IMR-90 (cell line): ENCODE results near the gene COX5B. TPM values are rescaled to one million over a fixed set of nuclear protein-coding genes. Genes with fewer than 3 reads are reported as not detected.
A peak's percentile ranks its signal among the peaks of the same experiment; 100 is the strongest.

Experiments used
- ATAC-seq: fragments of 200-7000 bp; cut with Tn5 transposase; 2 replicates; pipeline ENCODE4 v1.9.1; 2020; ENCODE audit warnings: low read depth, mild to moderate bottlenecking, moderate library complexity
- BruUV-seq: library from RNA; stranded (reverse); fragments of 400-500 nt; replicated peaks from 2 replicates; lab custom pipeline; 2021; lab: Mats Ljungman, UMichigan
- CTCF ChIA-PET: fragments of 300-600 bp; formaldehyde crosslinking; extraction: SDS; loops from one replicate; lab custom pipeline; 2021; ENCODE audit warnings: antibody characterized with exemption; lab: Yijun Ruan, JAX
- POLR2A ChIA-PET: fragments of 300-600 bp; sonication (Branson Sonifier 250); formaldehyde crosslinking; loops from one replicate; lab custom pipeline; 2022; ENCODE audit warnings: antibody characterized with exemption; ENCODE audit not compliant: unreplicated experiment; lab: Charles Lee
- DNase-seq: peaks from one replicate; pipeline ENCODE4 v3.0.0; 2013
- H2AFZ ChIP-seq: replicated peaks from 2 replicates; pipeline ENCODE3; 2013; ENCODE audit warnings: low read length, mild to moderate bottlenecking; ENCODE audit not compliant: poor library complexity
- H2AK5ac ChIP-seq: 2 replicates; pipeline ENCODE4 v1.6.1; 2013; ENCODE audit warnings: low read depth, low read length, inconsistent platforms
- H2AK9ac ChIP-seq: replicated peaks from 2 replicates; pipeline ENCODE3; 2013; ENCODE audit warnings: mild to moderate bottlenecking, low read depth, low read length, moderate library complexity; ENCODE audit not compliant: poor library complexity
- H2BK120ac ChIP-seq: 2 replicates; pipeline ENCODE4 v1.6.1; 2013; ENCODE audit warnings: low read depth, low read length, inconsistent platforms
- H2BK15ac ChIP-seq: 3 replicates; pipeline ENCODE4 v1.6.1; 2013; ENCODE audit warnings: low read depth, low read length, inconsistent platforms
- H2BK20ac ChIP-seq: 2 replicates; pipeline ENCODE4 v1.6.1; 2013; ENCODE audit warnings: low read depth, mild to moderate bottlenecking, inconsistent platforms, low read length, moderate library complexity
- H2BK5ac ChIP-seq: 2 replicates; pipeline ENCODE4 v1.6.1; 2013; ENCODE audit warnings: mild to moderate bottlenecking, low read depth, low read length, inconsistent platforms; ENCODE audit not compliant: poor library complexity, severe bottlenecking
- H3K14ac ChIP-seq: replicated peaks from 2 replicates; pipeline ENCODE4 v1.6.1; 2013; ENCODE audit warnings: low read depth, low read length, inconsistent platforms
- H3K18ac ChIP-seq: 2 replicates; pipeline ENCODE4 v1.6.1; 2013; ENCODE audit warnings: low read depth, low read length, control low read depth
- H3K23ac ChIP-seq: 2 replicates; pipeline ENCODE4 v1.6.1; 2013; ENCODE audit warnings: low read depth, low read length, inconsistent platforms
- H3K27ac ChIP-seq: 2 replicates; pipeline ENCODE4 v1.5.1; 2013; ENCODE audit warnings: mild to moderate bottlenecking, control low read depth, low read length; ENCODE audit not compliant: insufficient read depth
- H3K27me3 ChIP-seq: 2 replicates; pipeline ENCODE4 v1.6.1; 2013; ENCODE audit warnings: low read length; ENCODE audit not compliant: control insufficient read depth, insufficient read depth
- H3K36me3 ChIP-seq: 2 replicates; pipeline ENCODE4 v1.6.1; 2013; ENCODE audit warnings: low read length, mixed read lengths; ENCODE audit not compliant: control insufficient read depth, insufficient read depth
- H3K4ac ChIP-seq: 2 replicates; pipeline ENCODE4 v1.6.1; 2013; ENCODE audit warnings: low read depth, low read length, inconsistent platforms
- H3K4me1 ChIP-seq: 2 replicates; pipeline ENCODE4 v1.6.1; 2013; ENCODE audit warnings: low read length, mixed read lengths; ENCODE audit not compliant: control insufficient read depth, insufficient read depth
- H3K4me2 ChIP-seq: 2 replicates; pipeline ENCODE4 v1.6.1; 2013; ENCODE audit warnings: low read depth, mild to moderate bottlenecking, control low read depth, low read length, moderate library complexity
- H3K4me3 ChIP-seq: 2 replicates; pipeline ENCODE4 v1.5.1; 2013; ENCODE audit warnings: low read depth, mild to moderate bottlenecking, control low read depth, low read length, moderate library complexity; ENCODE audit not compliant: insufficient read depth
- H3K56ac ChIP-seq: 2 replicates; pipeline ENCODE4 v1.6.1; 2013; ENCODE audit warnings: low read length, inconsistent platforms; ENCODE audit not compliant: insufficient read depth; ENCODE audit errors: extremely low read depth
- H3K79me1 ChIP-seq, 2 experiments: 2 replicates each; pipeline ENCODE4 v1.6.1; 2013; ENCODE audit warnings: low read length in 2 of 2, inconsistent platforms in 1 of 2, low read depth in 1 of 2
- H3K9ac ChIP-seq: 2 replicates; pipeline ENCODE4 v1.6.1; 2013; ENCODE audit warnings: low read depth, low read length, control low read depth
- H3K9me1 ChIP-seq: 2 replicates; pipeline ENCODE4 v1.6.1; 2013; ENCODE audit warnings: low read length, inconsistent platforms; ENCODE audit not compliant: insufficient read depth
- H3K9me3 ChIP-seq: 2 replicates; pipeline ENCODE4 v1.6.1; 2013; ENCODE audit warnings: low read length; ENCODE audit not compliant: control insufficient read depth, insufficient read depth
- H4K20me1 ChIP-seq: 2 replicates; pipeline ENCODE4 v1.6.1; 2013; ENCODE audit warnings: low read length, inconsistent platforms; ENCODE audit not compliant: insufficient read depth
- H4K5ac ChIP-seq: 2 replicates; pipeline ENCODE4 v1.6.1; 2013; ENCODE audit warnings: mild to moderate bottlenecking, low read depth, low read length, control low read depth
- H4K8ac ChIP-seq, 2 experiments: 2 replicates each; pipeline ENCODE4 v1.6.1; 2013; ENCODE audit warnings: low read depth in 2 of 2, low read length in 2 of 2, control low read depth in 1 of 2, inconsistent platforms in 1 of 2
- H4K91ac ChIP-seq: 2 replicates; pipeline ENCODE4 v1.6.1; 2013; ENCODE audit warnings: low read depth, low read length, inconsistent platforms; ENCODE audit not compliant: insufficient read depth
- BHLHE40 ChIP-seq: fragments of 150-350 bp; IDR thresholded peaks from 2 replicates; pipeline ENCODE4 v1.6.1; 2016; ENCODE audit warnings: mild to moderate bottlenecking, low read depth, low read length
- CEBPB ChIP-seq: IDR thresholded peaks from 2 replicates; pipeline ENCODE4 v1.6.1; 2012; ENCODE audit warnings: low read depth, low read length, improper control_type of control experiment
- CHD1 ChIP-seq: IDR thresholded peaks from 2 replicates; pipeline ENCODE4 v1.6.1; 2012; ENCODE audit warnings: low read depth, low read length, improper control_type of control experiment
- CTCF ChIP-seq: conservative IDR thresholded peaks from 2 replicates; pipeline ENCODE4 v1.5.1; 2012; ENCODE audit warnings: mild to moderate bottlenecking, low read depth, low read length, improper control_type of control experiment
- ELK1 ChIP-seq: fragments of 150-350 bp; IDR thresholded peaks from 2 replicates; pipeline ENCODE4 v1.6.1; 2016; ENCODE audit warnings: low read depth, mild to moderate bottlenecking, low read length, moderate library complexity, borderline replicate concordance
- FOS ChIP-seq: fragments of 150-350 bp; IDR thresholded peaks from 2 replicates; pipeline ENCODE4 v1.6.1; 2016; ENCODE audit warnings: low read depth, low read length
- MAFK ChIP-seq: IDR thresholded peaks from 2 replicates; pipeline ENCODE4 v1.6.1; 2012; ENCODE audit warnings: low read depth, low read length, improper control_type of control experiment
- MXI1 ChIP-seq: IDR thresholded peaks from 2 replicates; pipeline ENCODE4 v1.6.1; 2012; ENCODE audit warnings: low read depth, mild to moderate bottlenecking, low read length, moderate library complexity, borderline replicate concordance
- NFE2L2 ChIP-seq: fragments of 150-350 bp; IDR thresholded peaks from 2 replicates; pipeline ENCODE4 v1.6.1; 2016; ENCODE audit warnings: low read depth, mild to moderate bottlenecking, low read length
- POLR2A ChIP-seq: IDR thresholded peaks from 2 replicates; pipeline ENCODE4 v1.6.1; 2012; ENCODE audit warnings: mild to moderate bottlenecking, low read depth, low read length
- RAD21 ChIP-seq: IDR thresholded peaks from 2 replicates; pipeline ENCODE4 v1.6.1; 2012; ENCODE audit warnings: low read length, improper control_type of control experiment
- RCOR1 ChIP-seq: IDR thresholded peaks from 2 replicates; pipeline ENCODE4 v1.6.1; 2012; ENCODE audit warnings: mild to moderate bottlenecking, low read length, improper control_type of control experiment; ENCODE audit not compliant: insufficient replicate concordance
- RFX5 ChIP-seq: IDR thresholded peaks from 2 replicates; pipeline ENCODE4 v1.8.0; 2012; ENCODE audit warnings: low read depth, mild to moderate bottlenecking, low read length, moderate library complexity
- SMC3 ChIP-seq: fragments of 150-350 bp; IDR thresholded peaks from 2 replicates; pipeline ENCODE4 v1.6.1; 2016; ENCODE audit warnings: low read depth, mild to moderate bottlenecking, antibody characterized with exemption, low read length, moderate library complexity
- dilution Hi-C: fragments of 300-500 bp; cut with HindIII; formaldehyde crosslinking; loops from one replicate; pipeline ENCODE4 v1.14.3; 2018; ENCODE audit warnings: low sequenced_read_pairs; ENCODE audit not compliant: unreplicated experiment
- in situ Hi-C: fragments of 300-500 bp; cut with MboI; formaldehyde crosslinking; loops from 3 replicates; pipeline ENCODE4 v1.14.3; 2019; ENCODE audit warnings: low sequenced_read_pairs, inconsistent platforms, mixed read lengths
- intact Hi-C: fragments of 100-400 bp; cut with micrococcal nuclease; formaldehyde crosslinking; loops from 2 replicates; pipeline ENCODE4 v1.10.0; 2022
- polyA plus RNA-seq, 3 experiments: library from polyadenylated mRNA; depleted of rRNA; stranded (reverse); fragments of >200 nt; gene quantifications; 2 replicates each; pipeline ENCODE4 v1.2.3, GENCODE V29; 2012; ENCODE audit warnings: low replicate concordance in 1 of 3
- total RNA-seq: library from RNA; depleted of rRNA; stranded (reverse); fragments of >200 nt; gene quantifications from 2 replicates; pipeline ENCODE4 v1.2.3, GENCODE V29; 2012
- TF ChIP-seq, protein P1 (sequence below): fragments of 150-350 bp; IDR thresholded peaks from 2 replicates; pipeline ENCODE4 v1.6.1; 2017; ENCODE audit warnings: mild to moderate bottlenecking, antibody characterized with exemption, low read length, low read depth

Gene COX5B
- total and polyA plus RNA-seq, 2 of the 4 experiments (the other 2 are of a cell fraction) = 140 to 272 TPM

GRCh38 chr2:97693476-97693875 lies 47.6 kb downstream of the COX5B start:
- no peak overlapping the region for H2AK5ac ChIP-seq
- ChIA-PET CTCF (no interaction called here), POLR2A (no interaction called here)
- no peak overlapping the region for H3K4me2 ChIP-seq
- ATAC-seq (no peak), DNase-seq (peak; percentile 23)
- no peak overlapping the region for H2BK15ac ChIP-seq
- no TSS peak for BruUV-seq
- H3K9me1 ChIP-seq = no peaks in the 10 kb centered on the region
- no peaks in the 10 kb centered on the region for H4K20me1 ChIP-seq
- H4K5ac ChIP-seq = no peak overlapping the region
- H3K27me3 ChIP-seq = no peaks in the 10 kb centered on the region; the same call in 1 of the 2 replicates
- no peaks in the 10 kb centered on the region for H3K4me1 ChIP-seq
- no peak overlapping the region for H3K4me3 ChIP-seq
- no peak overlapping the region for H2AFZ ChIP-seq
- H2BK20ac ChIP-seq = no peak overlapping the region
- H3K36me3 ChIP-seq = no peaks in the 10 kb centered on the region
- no peaks in the 10 kb centered on the region for H3K9me3 ChIP-seq
- in situ Hi-C loops = loop anchor here (10.0 kb wide), 1 partner anchor 99 kb away; no protein-coding TSS in a partner anchor
- dilution Hi-C loops = no loop called here
- H3K56ac ChIP-seq = no peak overlapping the region
- no peak overlapping the region for H2BK5ac ChIP-seq
- H4K91ac ChIP-seq = no peak overlapping the region
- H3K4ac ChIP-seq = no peak overlapping the region
- H3K18ac ChIP-seq = no peak overlapping the region
- intact Hi-C loops = no loop called here
- TF ChIP-seq BHLHE40 (no peak), MAFK (no peak), CTCF (no peak), FOS (no peak), NFE2L2 (no peak), CEBPB (no peak), RFX5 (no peak), MXI1 (no peak), RAD21 (no peak), RCOR1 (no peak), SMC3 (no peak), POLR2A (no peak), CHD1 (no peak), ELK1 (no peak)
- TF ChIP-seq, protein P1, sequence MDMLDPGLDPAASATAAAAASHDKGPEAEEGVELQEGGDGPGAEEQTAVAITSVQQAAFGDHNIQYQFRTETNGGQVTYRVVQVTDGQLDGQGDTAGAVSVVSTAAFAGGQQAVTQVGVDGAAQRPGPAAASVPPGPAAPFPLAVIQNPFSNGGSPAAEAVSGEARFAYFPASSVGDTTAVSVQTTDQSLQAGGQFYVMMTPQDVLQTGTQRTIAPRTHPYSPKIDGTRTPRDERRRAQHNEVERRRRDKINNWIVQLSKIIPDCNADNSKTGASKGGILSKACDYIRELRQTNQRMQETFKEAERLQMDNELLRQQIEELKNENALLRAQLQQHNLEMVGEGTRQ = no peak
- H2BK120ac ChIP-seq = no peak overlapping the region
- H3K27ac ChIP-seq = no peak overlapping the region
- no peaks in the 10 kb centered on the region for H3K79me1 ChIP-seq
- no peak overlapping the region for H3K9ac ChIP-seq
- H3K23ac ChIP-seq = no peak overlapping the region
- H2AK9ac ChIP-seq = no peak overlapping the region
- no peak overlapping the region for H4K8ac ChIP-seq
- H3K14ac ChIP-seq = no peak overlapping the region
